ENCODE results near the gene CD47. TPM values are rescaled to one million over a fixed set of nuclear protein-coding genes. Genes with fewer than 3 reads are reported as not detected.

CD47 gene
- total RNA-seq, 1 experiment from 2014 or later: 62.0 TPM

DNA sequence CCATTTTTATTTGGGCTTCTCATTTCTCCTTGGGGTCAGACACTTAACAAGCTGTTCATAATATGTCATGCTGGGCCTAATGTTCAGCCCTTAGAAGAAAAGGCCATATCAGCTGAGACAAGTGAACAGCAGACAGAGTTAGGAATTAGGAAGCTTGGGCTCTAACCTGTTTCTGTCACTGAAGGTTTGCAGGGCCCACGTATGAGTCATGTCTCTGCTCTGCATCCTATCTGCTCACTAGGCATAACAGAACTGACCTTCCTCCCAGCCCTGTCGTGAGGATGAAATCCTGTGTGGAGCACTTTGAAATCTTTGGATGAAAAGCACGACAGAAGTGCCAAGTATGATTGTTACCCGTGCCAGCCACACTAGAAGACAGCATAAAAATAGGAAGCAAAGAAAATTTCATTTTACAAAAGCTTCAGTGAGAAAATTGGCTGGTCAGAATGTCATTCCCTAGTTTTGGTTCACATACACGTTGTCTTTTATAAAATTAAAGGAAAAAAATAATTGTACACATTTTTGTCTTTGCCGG is 26.5 kb upstream of the CD47 start:
- peak; percentile 34 for DNase-seq (ENCODE audit: low read depth)

GRCh38 chr3:108114423-108115065 is 23.7 kb upstream of the CD47 start:
- no peak for DNase-seq (ENCODE audit: low read depth)

DNA sequence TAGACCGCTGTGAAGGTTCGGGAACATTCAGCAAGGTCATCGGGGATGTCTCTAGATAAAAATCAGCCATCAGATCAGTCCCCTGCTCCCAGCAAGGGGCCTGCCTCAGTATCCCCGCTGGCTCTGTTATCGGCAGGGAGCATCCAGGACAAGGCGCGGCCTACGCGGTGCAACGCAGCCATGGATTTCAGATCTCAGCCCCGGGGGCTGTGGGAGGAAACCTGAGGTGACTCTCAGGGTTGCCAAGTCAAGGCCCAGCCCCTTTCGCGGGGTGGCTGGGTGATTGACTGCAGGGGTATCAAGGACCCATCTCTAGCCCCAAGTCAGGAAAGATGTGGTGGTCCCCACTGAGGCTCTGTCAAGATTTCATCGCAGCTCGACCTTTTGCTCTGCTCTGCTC is 23.1 kb upstream of the CD47 start:
- DNase-seq (ENCODE audit: low read depth): no peak

DNA sequence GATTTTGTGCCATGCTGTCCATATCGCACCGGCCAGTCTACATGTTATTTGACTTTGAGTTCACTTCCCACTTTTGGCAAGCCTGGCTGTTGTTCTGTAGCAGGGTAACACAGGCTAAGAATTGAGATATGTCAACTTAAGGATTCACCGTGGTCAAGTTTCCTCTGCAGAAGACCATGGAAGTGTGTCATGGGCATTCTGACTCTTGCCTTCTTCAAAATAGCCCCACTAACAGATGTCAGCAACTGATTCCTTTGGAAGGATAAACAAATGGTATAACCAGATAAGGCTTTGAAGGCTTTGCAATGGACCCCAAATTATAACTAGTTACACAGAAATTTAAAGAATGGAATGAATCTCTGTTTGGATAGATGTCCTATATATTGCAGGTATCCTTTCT is 20.1 kb upstream of the CD47 start:
- DNase-seq (ENCODE audit: low read depth): no peak

GRCh38 chr3:108108416-108108815 is 17.6 kb upstream of the CD47 start:
- DNase-seq (ENCODE audit: low read depth): no peak

- DNase-seq (ENCODE audit: low read depth): no peak
Observed at GRCh38 chr3:108106449-108106848, 15.6 kb upstream of the CD47 start.

- peak; percentile 75 for DNase-seq (ENCODE audit: low read depth)
Observed at GRCh38 chr3:108106031-108106430, 15.2 kb upstream of the CD47 start.

DNA sequence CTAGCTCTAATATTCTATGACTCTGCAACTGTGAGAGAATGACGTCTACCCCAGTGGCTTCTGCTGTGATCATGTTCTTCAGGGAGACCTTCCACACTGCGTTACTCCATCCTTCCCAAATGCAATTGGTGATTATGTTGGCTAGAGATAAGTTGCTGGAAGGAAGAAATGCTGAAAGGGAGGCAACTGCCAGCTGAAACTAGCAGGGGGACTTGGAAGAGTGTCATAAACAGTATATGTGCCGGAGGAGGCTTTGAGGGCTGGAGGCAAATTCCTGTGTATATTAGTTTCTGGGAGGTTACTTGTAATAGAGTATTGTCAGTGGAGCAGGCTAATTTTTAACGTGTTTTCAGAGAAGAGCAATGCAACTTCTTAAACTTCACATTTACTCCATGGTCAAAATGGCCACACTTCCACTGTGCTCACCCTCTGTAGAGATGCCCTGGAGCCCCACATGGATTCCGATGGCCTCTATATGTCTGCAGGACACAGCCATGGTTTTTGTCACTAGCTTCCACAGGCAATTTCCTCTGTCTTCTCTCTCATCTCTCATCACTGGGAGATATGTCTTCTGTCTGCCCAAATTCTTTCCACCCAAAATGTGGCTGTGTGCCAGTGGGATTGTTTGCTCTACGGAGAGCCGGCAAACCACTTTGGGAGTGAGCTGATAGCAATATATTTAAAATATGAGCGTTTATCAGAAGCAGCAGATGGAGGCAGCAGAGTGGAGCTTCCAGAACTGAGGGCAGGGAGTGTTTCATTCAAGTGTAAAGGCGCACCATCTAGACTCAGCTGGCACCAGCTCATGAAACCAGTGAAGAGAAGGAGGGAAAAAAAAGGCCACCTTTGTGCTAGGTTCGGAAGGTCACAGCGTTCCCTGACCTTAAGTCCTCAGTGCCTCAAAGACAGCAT is 13.3 kb upstream of the CD47 start:
- DNase-seq (ENCODE audit: low read depth): no peak

DNA sequence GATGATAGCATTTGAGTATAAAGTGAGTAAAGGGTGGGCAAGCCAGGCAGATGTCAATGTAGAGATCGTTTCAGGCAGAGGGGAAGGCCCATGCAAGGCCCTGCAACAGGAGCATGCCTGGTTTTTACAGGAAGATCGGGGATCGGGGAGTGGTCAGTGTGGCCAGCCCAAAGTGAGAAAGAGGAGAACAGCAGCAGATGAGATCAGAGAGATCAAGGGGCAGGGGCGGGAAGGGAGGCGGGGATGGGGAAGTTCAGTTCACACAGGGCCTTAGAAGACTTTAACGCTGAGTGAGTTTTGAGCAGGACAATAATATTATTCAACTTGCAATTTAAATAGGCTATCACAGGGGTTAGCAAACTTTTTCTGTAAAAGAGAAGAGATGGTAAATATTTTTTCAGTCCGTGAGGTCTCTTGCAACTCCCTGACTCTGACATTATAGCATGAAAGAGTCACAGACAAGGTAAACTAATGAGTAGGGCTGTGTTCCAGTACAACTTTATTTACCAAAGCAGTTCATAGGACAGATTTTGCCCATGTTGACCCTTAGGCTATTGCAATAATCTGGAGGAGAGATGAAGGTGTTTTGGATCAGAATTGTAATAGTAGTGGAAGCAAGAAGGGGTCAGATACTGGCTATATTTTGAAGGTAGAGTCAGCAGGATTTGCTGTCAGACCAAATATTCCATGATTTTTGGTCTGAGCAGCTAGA is 12.4 kb upstream of the CD47 start:
- no peak for DNase-seq (ENCODE audit: low read depth)

- DNase-seq (ENCODE audit: low read depth): no peak
Observed at GRCh38 chr3:108102420-108103039, 11.7 kb upstream of the CD47 start.

GRCh38 chr3:108100906-108101660 is 10.3 kb upstream of the CD47 start:
- no peak for DNase-seq (ENCODE audit: low read depth)

DNA sequence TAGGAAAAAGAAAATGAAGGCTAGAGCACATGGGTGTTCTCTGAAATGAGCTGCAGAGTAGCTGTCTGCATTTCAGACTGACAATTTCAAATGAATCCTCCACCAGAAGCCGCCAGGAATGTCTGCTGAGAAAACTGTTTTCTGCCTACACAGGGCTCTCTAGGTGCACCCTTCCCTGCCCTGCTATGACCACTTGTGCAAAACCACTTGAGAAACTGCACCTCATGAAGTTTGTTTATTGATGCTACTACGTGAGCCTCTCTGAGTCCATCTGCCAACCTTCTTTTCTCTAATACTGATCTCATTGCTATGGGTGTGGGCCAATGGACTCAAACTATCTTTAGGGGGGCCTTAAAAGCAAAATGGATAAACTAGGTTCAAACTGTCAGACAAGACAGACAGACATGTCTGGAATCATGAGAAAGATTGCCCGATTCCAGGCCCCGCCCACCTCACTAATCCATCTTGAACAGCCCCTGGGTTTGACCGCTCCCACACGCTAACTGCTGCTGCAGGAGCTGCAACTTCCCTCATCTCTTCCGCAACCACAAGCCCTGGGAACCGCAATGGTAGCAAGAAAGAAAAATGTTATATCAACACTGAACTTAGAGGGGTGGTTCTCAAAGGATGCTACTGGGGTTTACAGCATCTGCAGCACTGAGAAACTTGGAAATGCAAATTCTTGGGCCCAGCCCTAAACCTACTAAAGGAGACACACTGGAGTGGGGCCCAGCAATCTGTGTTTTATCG is 9.0 kb upstream of the CD47 start:
- no peak for DNase-seq (ENCODE audit: low read depth)

- DNase-seq (ENCODE audit: low read depth): no peak
Observed at GRCh38 chr3:108099244-108099643, 8.4 kb upstream of the CD47 start.

GRCh38 chr3:108098003-108098370 is 7.2 kb upstream of the CD47 start:
- DNase-seq (ENCODE audit: low read depth): no peak

DNA sequence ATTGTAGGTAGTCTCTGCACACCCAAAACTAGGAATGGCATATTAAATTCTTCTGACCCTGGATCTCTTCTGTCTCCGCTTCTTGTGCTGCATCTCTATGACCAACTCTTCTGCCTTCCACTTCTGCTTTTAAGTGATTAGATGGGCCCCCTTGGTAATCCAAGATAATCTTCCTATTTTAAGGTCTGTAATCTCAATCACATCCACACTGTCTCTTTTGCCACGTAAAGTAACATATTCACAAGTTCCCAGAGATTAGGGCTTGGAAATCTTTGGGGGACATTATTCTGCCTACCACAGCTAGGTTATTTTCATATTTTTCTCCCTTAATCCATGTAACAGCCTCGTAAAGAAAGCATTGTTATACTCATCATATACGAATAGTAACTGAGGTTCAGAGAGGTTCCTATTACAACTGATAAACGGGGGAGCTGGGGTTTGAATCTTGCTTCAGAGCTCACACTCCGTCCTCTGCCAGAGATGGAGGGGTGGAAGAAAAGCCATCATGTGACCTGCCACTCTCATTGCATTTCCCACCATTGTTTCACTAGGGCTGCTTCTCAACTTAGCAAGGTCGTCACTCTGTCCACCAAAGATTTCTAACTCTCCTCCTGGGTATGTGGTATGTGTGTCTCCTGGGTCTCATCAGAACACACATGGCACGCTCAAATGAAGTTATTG is 6.6 kb upstream of the CD47 start:
- DNase-seq (ENCODE audit: low read depth): no peak

DNA sequence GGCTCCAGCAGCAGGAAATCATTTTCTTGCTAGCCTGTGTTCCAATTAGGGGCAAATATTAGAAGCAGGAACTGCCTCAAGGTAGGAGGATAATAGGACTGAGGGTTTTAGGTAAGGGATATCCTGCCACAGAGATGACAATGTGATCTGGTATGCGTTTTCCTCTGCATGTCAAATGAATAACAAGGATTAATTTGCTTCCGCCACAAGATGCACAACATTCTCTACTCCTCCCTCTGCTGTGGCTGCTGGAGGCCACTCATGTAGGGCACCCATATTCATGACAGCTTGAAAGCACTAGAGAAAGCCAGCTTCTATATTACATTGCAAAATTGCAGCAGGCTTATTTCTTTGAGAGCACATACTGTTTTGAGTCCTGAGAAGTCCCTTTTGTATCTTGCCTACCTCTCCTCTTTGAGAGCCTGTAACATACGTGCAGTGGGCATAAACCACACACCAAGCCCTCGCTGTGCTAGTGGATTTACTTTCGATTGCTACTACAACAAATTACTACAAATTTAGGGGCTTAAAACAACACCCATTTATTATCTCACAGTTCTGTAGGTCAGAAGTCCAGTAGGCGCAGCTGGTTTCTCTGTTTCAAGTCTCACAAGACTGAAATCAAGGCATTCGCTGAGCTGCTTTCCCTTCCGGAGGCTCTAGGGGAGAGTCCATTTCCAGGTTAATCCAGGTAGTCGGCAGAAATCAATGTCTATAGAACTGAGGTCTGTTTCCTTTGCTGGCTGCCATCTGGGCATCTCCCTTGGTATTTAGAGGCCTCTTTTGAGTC is 5.9 kb upstream of the CD47 start:
- DNase-seq (ENCODE audit: low read depth): peak; percentile 36

DNA sequence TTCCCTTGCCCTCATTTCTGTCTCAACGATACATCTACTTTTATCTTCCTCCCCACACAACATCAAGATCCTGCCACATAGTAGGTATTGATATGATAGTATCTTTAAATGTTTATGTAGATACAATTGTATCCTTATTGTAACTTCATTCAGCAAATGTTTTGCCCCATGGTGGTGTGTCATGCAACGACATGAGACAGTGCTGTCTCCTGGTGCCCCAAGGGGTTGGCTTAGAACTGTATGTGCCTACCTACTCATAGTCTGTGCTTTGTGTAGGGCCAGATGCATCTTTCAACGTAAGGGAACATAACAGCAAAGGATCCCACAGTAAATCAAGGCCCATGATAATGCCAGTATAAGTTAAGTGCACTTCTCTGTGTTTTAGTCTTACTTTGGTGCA is 2.8 kb upstream of the CD47 start:
- no peak for DNase-seq (ENCODE audit: low read depth)

DNA sequence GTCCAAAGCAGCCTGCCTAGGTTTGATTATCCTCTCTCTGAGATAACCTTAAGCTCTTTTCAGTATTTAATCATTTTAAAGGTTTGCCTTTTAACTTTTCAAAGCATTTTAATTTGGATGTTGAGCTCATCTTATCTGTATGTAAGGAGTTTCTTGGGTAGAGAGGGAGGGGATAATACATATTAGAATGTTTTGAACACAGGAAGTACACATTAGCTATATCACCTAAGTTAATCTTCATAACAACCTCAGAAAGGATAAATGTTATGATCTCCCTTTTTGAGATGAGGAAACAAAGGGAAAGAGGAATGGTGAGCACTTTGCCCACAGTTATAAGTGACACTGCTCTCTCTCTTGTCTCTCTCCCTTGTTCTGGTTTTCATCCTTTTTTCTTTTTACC is 2.2 kb upstream of the CD47 start:
- DNase-seq (ENCODE audit: low read depth): no peak

GRCh38 chr3:108092501-108092900 is 1.7 kb upstream of the CD47 start:
- no peak for DNase-seq (ENCODE audit: low read depth)
